IMR-90 (cell line): ENCODE data around the gene TULP4. TPM values are rescaled to one million over a fixed set of nuclear protein-coding genes. Genes with fewer than 3 reads are reported as not detected.
A peak's percentile ranks its signal among the peaks of the same experiment; 100 is the strongest.

ENCODE experiments used
- ATAC-seq: fragments of 200-7000 bp; cut with Tn5 transposase; 2 replicates; pipeline ENCODE4 v1.9.1; 2020; ENCODE audit warnings: low read depth, mild to moderate bottlenecking, moderate library complexity
- BruUV-seq: library from RNA; stranded (reverse); fragments of 400-500 nt; replicated peaks from 2 replicates; lab custom pipeline; 2021; lab: Mats Ljungman, UMichigan
- CTCF ChIA-PET: fragments of 300-600 bp; formaldehyde crosslinking; extraction: SDS; loops from one replicate; lab custom pipeline; 2021; ENCODE audit warnings: antibody characterized with exemption; lab: Yijun Ruan, JAX
- POLR2A ChIA-PET: fragments of 300-600 bp; sonication (Branson Sonifier 250); formaldehyde crosslinking; loops from one replicate; lab custom pipeline; 2022; ENCODE audit warnings: antibody characterized with exemption; ENCODE audit not compliant: unreplicated experiment; lab: Charles Lee
- DNase-seq: peaks from one replicate; pipeline ENCODE4 v3.0.0; 2013
- H2AFZ ChIP-seq: replicated peaks from 2 replicates; pipeline ENCODE3; 2013; ENCODE audit warnings: low read length, mild to moderate bottlenecking; ENCODE audit not compliant: poor library complexity
- H2AK5ac ChIP-seq: 2 replicates; pipeline ENCODE4 v1.6.1; 2013; ENCODE audit warnings: low read depth, low read length, inconsistent platforms
- H2AK9ac ChIP-seq: replicated peaks from 2 replicates; pipeline ENCODE3; 2013; ENCODE audit warnings: mild to moderate bottlenecking, low read depth, low read length, moderate library complexity; ENCODE audit not compliant: poor library complexity
- H2BK120ac ChIP-seq: 2 replicates; pipeline ENCODE4 v1.6.1; 2013; ENCODE audit warnings: low read depth, low read length, inconsistent platforms
- H2BK15ac ChIP-seq: 3 replicates; pipeline ENCODE4 v1.6.1; 2013; ENCODE audit warnings: low read depth, low read length, inconsistent platforms
- H2BK20ac ChIP-seq: 2 replicates; pipeline ENCODE4 v1.6.1; 2013; ENCODE audit warnings: low read depth, mild to moderate bottlenecking, inconsistent platforms, low read length, moderate library complexity
- H2BK5ac ChIP-seq: 2 replicates; pipeline ENCODE4 v1.6.1; 2013; ENCODE audit warnings: mild to moderate bottlenecking, low read depth, low read length, inconsistent platforms; ENCODE audit not compliant: poor library complexity, severe bottlenecking
- H3K14ac ChIP-seq: replicated peaks from 2 replicates; pipeline ENCODE4 v1.6.1; 2013; ENCODE audit warnings: low read depth, low read length, inconsistent platforms
- H3K18ac ChIP-seq: 2 replicates; pipeline ENCODE4 v1.6.1; 2013; ENCODE audit warnings: low read depth, low read length, control low read depth
- H3K23ac ChIP-seq: 2 replicates; pipeline ENCODE4 v1.6.1; 2013; ENCODE audit warnings: low read depth, low read length, inconsistent platforms
- H3K27ac ChIP-seq: 2 replicates; pipeline ENCODE4 v1.5.1; 2013; ENCODE audit warnings: mild to moderate bottlenecking, control low read depth, low read length; ENCODE audit not compliant: insufficient read depth
- H3K27me3 ChIP-seq: 2 replicates; pipeline ENCODE4 v1.6.1; 2013; ENCODE audit warnings: low read length; ENCODE audit not compliant: control insufficient read depth, insufficient read depth
- H3K36me3 ChIP-seq: 2 replicates; pipeline ENCODE4 v1.6.1; 2013; ENCODE audit warnings: low read length, mixed read lengths; ENCODE audit not compliant: control insufficient read depth, insufficient read depth
- H3K4ac ChIP-seq: 2 replicates; pipeline ENCODE4 v1.6.1; 2013; ENCODE audit warnings: low read depth, low read length, inconsistent platforms
- H3K4me1 ChIP-seq: 2 replicates; pipeline ENCODE4 v1.6.1; 2013; ENCODE audit warnings: low read length, mixed read lengths; ENCODE audit not compliant: control insufficient read depth, insufficient read depth
- H3K4me2 ChIP-seq: 2 replicates; pipeline ENCODE4 v1.6.1; 2013; ENCODE audit warnings: low read depth, mild to moderate bottlenecking, control low read depth, low read length, moderate library complexity
- H3K4me3 ChIP-seq: 2 replicates; pipeline ENCODE4 v1.5.1; 2013; ENCODE audit warnings: low read depth, mild to moderate bottlenecking, control low read depth, low read length, moderate library complexity; ENCODE audit not compliant: insufficient read depth
- H3K56ac ChIP-seq: 2 replicates; pipeline ENCODE4 v1.6.1; 2013; ENCODE audit warnings: low read length, inconsistent platforms; ENCODE audit not compliant: insufficient read depth; ENCODE audit errors: extremely low read depth
- H3K79me1 ChIP-seq, 2 experiments: 2 replicates each; pipeline ENCODE4 v1.6.1; 2013; ENCODE audit warnings: low read length in 2 of 2, inconsistent platforms in 1 of 2, low read depth in 1 of 2
- H3K9ac ChIP-seq: 2 replicates; pipeline ENCODE4 v1.6.1; 2013; ENCODE audit warnings: low read depth, low read length, control low read depth
- H3K9me1 ChIP-seq: 2 replicates; pipeline ENCODE4 v1.6.1; 2013; ENCODE audit warnings: low read length, inconsistent platforms; ENCODE audit not compliant: insufficient read depth
- H3K9me3 ChIP-seq: 2 replicates; pipeline ENCODE4 v1.6.1; 2013; ENCODE audit warnings: low read length; ENCODE audit not compliant: control insufficient read depth, insufficient read depth
- H4K20me1 ChIP-seq: 2 replicates; pipeline ENCODE4 v1.6.1; 2013; ENCODE audit warnings: low read length, inconsistent platforms; ENCODE audit not compliant: insufficient read depth
- H4K5ac ChIP-seq: 2 replicates; pipeline ENCODE4 v1.6.1; 2013; ENCODE audit warnings: mild to moderate bottlenecking, low read depth, low read length, control low read depth
- H4K8ac ChIP-seq, 2 experiments: 2 replicates each; pipeline ENCODE4 v1.6.1; 2013; ENCODE audit warnings: low read depth in 2 of 2, low read length in 2 of 2, control low read depth in 1 of 2, inconsistent platforms in 1 of 2
- H4K91ac ChIP-seq: 2 replicates; pipeline ENCODE4 v1.6.1; 2013; ENCODE audit warnings: low read depth, low read length, inconsistent platforms; ENCODE audit not compliant: insufficient read depth
- BHLHE40 ChIP-seq: fragments of 150-350 bp; IDR thresholded peaks from 2 replicates; pipeline ENCODE4 v1.6.1; 2016; ENCODE audit warnings: mild to moderate bottlenecking, low read depth, low read length
- CEBPB ChIP-seq: IDR thresholded peaks from 2 replicates; pipeline ENCODE4 v1.6.1; 2012; ENCODE audit warnings: low read depth, low read length, improper control_type of control experiment
- CHD1 ChIP-seq: IDR thresholded peaks from 2 replicates; pipeline ENCODE4 v1.6.1; 2012; ENCODE audit warnings: low read depth, low read length, improper control_type of control experiment
- CTCF ChIP-seq: conservative IDR thresholded peaks from 2 replicates; pipeline ENCODE4 v1.5.1; 2012; ENCODE audit warnings: mild to moderate bottlenecking, low read depth, low read length, improper control_type of control experiment
- ELK1 ChIP-seq: fragments of 150-350 bp; IDR thresholded peaks from 2 replicates; pipeline ENCODE4 v1.6.1; 2016; ENCODE audit warnings: low read depth, mild to moderate bottlenecking, low read length, moderate library complexity, borderline replicate concordance
- FOS ChIP-seq: fragments of 150-350 bp; IDR thresholded peaks from 2 replicates; pipeline ENCODE4 v1.6.1; 2016; ENCODE audit warnings: low read depth, low read length
- MAFK ChIP-seq: IDR thresholded peaks from 2 replicates; pipeline ENCODE4 v1.6.1; 2012; ENCODE audit warnings: low read depth, low read length, improper control_type of control experiment
- MAZ ChIP-seq: IDR thresholded peaks from 2 replicates; pipeline ENCODE4 v1.6.1; 2012; ENCODE audit warnings: low read depth, mild to moderate bottlenecking, low read length, improper control_type of control experiment, moderate library complexity, borderline replicate concordance
- MXI1 ChIP-seq: IDR thresholded peaks from 2 replicates; pipeline ENCODE4 v1.6.1; 2012; ENCODE audit warnings: low read depth, mild to moderate bottlenecking, low read length, moderate library complexity, borderline replicate concordance
- NFE2L2 ChIP-seq: fragments of 150-350 bp; IDR thresholded peaks from 2 replicates; pipeline ENCODE4 v1.6.1; 2016; ENCODE audit warnings: low read depth, mild to moderate bottlenecking, low read length
- POLR2A ChIP-seq: IDR thresholded peaks from 2 replicates; pipeline ENCODE4 v1.6.1; 2012; ENCODE audit warnings: mild to moderate bottlenecking, low read depth, low read length
- RAD21 ChIP-seq: IDR thresholded peaks from 2 replicates; pipeline ENCODE4 v1.6.1; 2012; ENCODE audit warnings: low read length, improper control_type of control experiment
- RCOR1 ChIP-seq: IDR thresholded peaks from 2 replicates; pipeline ENCODE4 v1.6.1; 2012; ENCODE audit warnings: mild to moderate bottlenecking, low read length, improper control_type of control experiment; ENCODE audit not compliant: insufficient replicate concordance
- RFX5 ChIP-seq: IDR thresholded peaks from 2 replicates; pipeline ENCODE4 v1.8.0; 2012; ENCODE audit warnings: low read depth, mild to moderate bottlenecking, low read length, moderate library complexity
- SMC3 ChIP-seq: fragments of 150-350 bp; IDR thresholded peaks from 2 replicates; pipeline ENCODE4 v1.6.1; 2016; ENCODE audit warnings: low read depth, mild to moderate bottlenecking, antibody characterized with exemption, low read length, moderate library complexity
- USF2 ChIP-seq: fragments of 150-350 bp; IDR thresholded peaks from 2 replicates; pipeline ENCODE4 v1.6.1; 2017; ENCODE audit warnings: mild to moderate bottlenecking, antibody characterized with exemption, low read length, low read depth
- WGBS, 2 experiments: methylation state at CpG; one replicate each; pipeline versions ENCODE4 v1.1.5 to v1.1.7; 2013; ENCODE audit warnings: missing lambda C conversion rate in 2 of 2; ENCODE audit not compliant: insufficient read length in 1 of 2; ENCODE audit errors: extremely low coverage in 2 of 2; 5-methylcytosine and 5-hydroxymethylcytosine counted together
- dilution Hi-C: fragments of 300-500 bp; cut with HindIII; formaldehyde crosslinking; loops from one replicate; pipeline ENCODE4 v1.14.3; 2018; ENCODE audit warnings: low sequenced_read_pairs; ENCODE audit not compliant: unreplicated experiment
- in situ Hi-C: fragments of 300-500 bp; cut with MboI; formaldehyde crosslinking; loops from 3 replicates; pipeline ENCODE4 v1.14.3; 2019; ENCODE audit warnings: low sequenced_read_pairs, inconsistent platforms, mixed read lengths
- intact Hi-C: fragments of 100-400 bp; cut with micrococcal nuclease; formaldehyde crosslinking; loops from 2 replicates; pipeline ENCODE4 v1.10.0; 2022
- polyA plus RNA-seq, 3 experiments: library from polyadenylated mRNA; depleted of rRNA; stranded (reverse); fragments of >200 nt; gene quantifications; 2 replicates each; pipeline ENCODE4 v1.2.3, GENCODE V29; 2012; ENCODE audit warnings: low replicate concordance in 1 of 3
- total RNA-seq: library from RNA; depleted of rRNA; stranded (reverse); fragments of >200 nt; gene quantifications from 2 replicates; pipeline ENCODE4 v1.2.3, GENCODE V29; 2012

Gene TULP4
- total and polyA plus RNA-seq, 2 of the 4 experiments (the other 2 are of a cell fraction): 8.1 to 30.6 TPM

GRCh38 chr6:158316022-158316421, 3.8 kb downstream of the TULP4 start:
- no peak overlapping the region for H2AK9ac ChIP-seq
- BruUV-seq: no TSS peak
- no peak overlapping the region for H3K9ac ChIP-seq
- H3K4me2 ChIP-seq: no peak overlapping the region
- ChIA-PET POLR2A (no interaction called here), CTCF (no interaction called here)
- H3K9me1 ChIP-seq: peaks cover 2% of the 10 kb centered on the region; the same call in 1 of the 2 replicates
- H3K27ac ChIP-seq: no peak overlapping the region
- H3K4ac ChIP-seq: no peak overlapping the region
- no peak overlapping the region for H4K8ac ChIP-seq
- H3K56ac ChIP-seq: no peak overlapping the region
- no peak for TF ChIP-seq RAD21
- no peak for TF ChIP-seq RFX5
- no peak for TF ChIP-seq USF2
- TF ChIP-seq NFE2L2: no peak
- TF ChIP-seq ELK1: no peak
- TF ChIP-seq CEBPB: no peak
- no peak for TF ChIP-seq MAZ
- no peak for TF ChIP-seq BHLHE40
- TF ChIP-seq MAFK: no peak
- no peak for TF ChIP-seq RCOR1
- TF ChIP-seq POLR2A: no peak
- TF ChIP-seq FOS: no peak
- no peak for TF ChIP-seq CHD1
- TF ChIP-seq CTCF: no peak
- no peak for TF ChIP-seq MXI1
- TF ChIP-seq SMC3: no peak
- no peak overlapping the region for H3K4me3 ChIP-seq
- intact Hi-C loops: no loop called here
- H3K9me3 ChIP-seq: 0 out of 2 replicates have a peak, but pooled peaks cover 2% of the 10 kb centered on the region
- DNase-seq (peak; percentile 39), ATAC-seq (no peak)
- H3K23ac ChIP-seq: no peak overlapping the region
- H2BK20ac ChIP-seq: no peak overlapping the region
- no peak overlapping the region for H3K18ac ChIP-seq
- H2AK5ac ChIP-seq: no peak overlapping the region
- H4K20me1 ChIP-seq: peaks cover 11% of the 10 kb centered on the region; the same call in 1 of the 2 replicates
- H4K5ac ChIP-seq: no peak overlapping the region
- H3K36me3 ChIP-seq: peaks cover 11% of the 10 kb centered on the region; the same call in 1 of the 2 replicates
- H2BK120ac ChIP-seq: no peak overlapping the region
- no peak overlapping the region for H2BK5ac ChIP-seq
- no peak overlapping the region for H2AFZ ChIP-seq
- no peaks in the 10 kb centered on the region for H3K27me3 ChIP-seq
- WGBS, 2 experiments: no CpG with 5 or more reads among the region's 3 CpGs
- H3K79me1 ChIP-seq: peaks cover 13 to 35% of the 10 kb centered on the region in 2 experiments
- in situ Hi-C loops: no loop called here
- no peak overlapping the region for H4K91ac ChIP-seq
- dilution Hi-C loops: no loop called here
- H3K4me1 ChIP-seq: no peaks in the 10 kb centered on the region
- no peak overlapping the region for H3K14ac ChIP-seq
- no peak overlapping the region for H2BK15ac ChIP-seq
